ENCODE measurements around the gene CERS6.

CERS6 gene

DNA sequence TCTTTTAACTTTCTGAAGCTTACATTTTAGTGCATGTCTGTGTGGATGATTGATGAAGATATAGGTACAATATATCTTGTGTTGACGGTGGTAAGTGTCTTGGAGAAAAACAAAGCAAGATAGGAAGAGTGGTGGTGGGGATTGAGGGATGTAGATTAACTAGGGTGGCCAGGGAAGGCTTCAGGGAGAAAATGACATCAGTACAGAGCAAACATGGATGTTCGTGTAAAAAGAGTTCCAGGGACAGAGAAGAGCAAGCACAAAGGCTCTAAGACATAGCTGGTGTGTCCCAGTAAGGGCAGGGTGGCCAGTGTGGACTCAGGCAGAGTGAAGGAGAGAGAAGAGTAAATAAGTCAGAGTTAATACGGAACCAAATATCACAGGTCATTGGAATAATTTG, 2.7 kb upstream of the CERS6 start:
- Histone ChIP-seq H3K4me3 (ENCODE audit: low read depth, low read length) (no peak overlapping the region), H3K36me3 (ENCODE audit: control insufficient read depth in 2 of 2, insufficient read depth in 1 of 2, low read length in 2 of 2) (no peaks in the 10 kb centered on the region), H3K9me3 (ENCODE audit: control insufficient read depth, insufficient read depth, low read depth, low read length) (no peaks in the 10 kb centered on the region), H3K4me1 (ENCODE audit: control insufficient read depth, insufficient read depth, low read length) (no peaks in the 10 kb centered on the region), H3K27ac (ENCODE audit: extremely low read depth, low read depth, low read length) (no peak overlapping the region)
- POLR2A ChIA-PET, result no interaction called here
- no peak for TF ChIP-seq ZNF549 (tag by site-specific recombination; IDR thresholded peaks at IDR 0.05)
- no peak for TF ChIP-seq MZF1 (tag by site-specific recombination; IDR thresholded peaks at IDR 0.05; ENCODE audit: borderline replicate concordance)
- TF ChIP-seq ZNF280C (tag by site-specific recombination; IDR thresholded peaks at IDR 0.05), result no peak
- TF ChIP-seq YY1 (tag by site-specific recombination; IDR thresholded peaks at IDR 0.05), result no peak
- TF ChIP-seq ZSCAN18 (tag by site-specific recombination; IDR thresholded peaks at IDR 0.05), result no peak
- no peak for TF ChIP-seq ZNF426 (tag by site-specific recombination; IDR thresholded peaks at IDR 0.05)
- no peak for TF ChIP-seq ZNF433 (tag by site-specific recombination; IDR thresholded peaks at IDR 0.05; ENCODE audit: low read depth)
- TF ChIP-seq SP3 (tag by site-specific recombination; IDR thresholded peaks at IDR 0.05), result no peak
- no peak for TF ChIP-seq ZSCAN5A (tag by site-specific recombination; IDR thresholded peaks at IDR 0.05)
- no peak for TF ChIP-seq ZNF211 (tag by site-specific recombination; IDR thresholded peaks at IDR 0.05; ENCODE audit: low read depth)
- no peak for TF ChIP-seq ZNF114 (tag by site-specific recombination; IDR thresholded peaks at IDR 0.05)
- TF ChIP-seq ZNF561 (tag by site-specific recombination; IDR thresholded peaks at IDR 0.05; ENCODE audit: borderline replicate concordance), result no peak
- CTCF ChIA-PET, result no interaction called here

- POLR2A ChIA-PET, result no interaction called here
- Histone ChIP-seq H3K4me1 (ENCODE audit: control insufficient read depth, insufficient read depth, low read length) (no peaks in the 10 kb centered on the region), H3K4me3 (ENCODE audit: low read depth, low read length) (no peak overlapping the region), H3K9me3 (ENCODE audit: control insufficient read depth, insufficient read depth, low read depth, low read length) (no peaks in the 10 kb centered on the region), H3K27ac (ENCODE audit: extremely low read depth, low read depth, low read length) (no peak overlapping the region), H3K36me3 (ENCODE audit: control insufficient read depth in 2 of 2, insufficient read depth in 1 of 2, low read length in 2 of 2) (no peaks in the 10 kb centered on the region)
- CTCF ChIA-PET, result interaction anchor here (0.6 kb wide), 1 partner anchor 466 kb away, joined by 3 read pairs; no protein-coding TSS in a partner anchor
- TF ChIP-seq ZFP69B (tag by site-specific recombination; IDR thresholded peaks at IDR 0.05), result no peak
- peak; percentile 66 for TF ChIP-seq SETDB1 (IDR thresholded peaks at IDR 0.05; ENCODE audit: insufficient read length, low read length)
- peak; percentile 59; the same call in 1 of the 2 replicates for TF ChIP-seq PRDM1 (tag by site-specific recombination; IDR thresholded peaks at IDR 0.05)
- no peak for TF ChIP-seq ZNF202 (tag by site-specific recombination; IDR thresholded peaks at IDR 0.05; ENCODE audit: borderline replicate concordance)
- TF ChIP-seq GLI2 (tag by site-specific recombination; IDR thresholded peaks at IDR 0.05; ENCODE audit: borderline replicate concordance, low read depth), result no peak
- TF ChIP-seq ZNF513 (tag by site-specific recombination; IDR thresholded peaks at IDR 0.05), result peak; percentile 94
- TF ChIP-seq MEIS1 (CRISPR knock-in tag; IDR thresholded peaks at IDR 0.05; ENCODE audit: borderline replicate concordance), result no peak
- no peak for TF ChIP-seq ZNF404 (tag by site-specific recombination; IDR thresholded peaks at IDR 0.05)
- TF ChIP-seq ZNF747 (tag by site-specific recombination; IDR thresholded peaks at IDR 0.05), result no peak
Measured at GRCh38 chr2:168454737-168455644, 1.1 kb upstream of the CERS6 start.
